CD4-positive, alpha-beta T cell treated with Interleukin-6 for 4 hours (primary cell): ENCODE measurements around the gene SPEF1.

Source experiments
- DNase-seq: peaks from one replicate; pipeline ENCODE4 v3.0.0-alpha.2; 2020; ENCODE audit warnings: mixed read lengths

The SPEF1 gene

DNA sequence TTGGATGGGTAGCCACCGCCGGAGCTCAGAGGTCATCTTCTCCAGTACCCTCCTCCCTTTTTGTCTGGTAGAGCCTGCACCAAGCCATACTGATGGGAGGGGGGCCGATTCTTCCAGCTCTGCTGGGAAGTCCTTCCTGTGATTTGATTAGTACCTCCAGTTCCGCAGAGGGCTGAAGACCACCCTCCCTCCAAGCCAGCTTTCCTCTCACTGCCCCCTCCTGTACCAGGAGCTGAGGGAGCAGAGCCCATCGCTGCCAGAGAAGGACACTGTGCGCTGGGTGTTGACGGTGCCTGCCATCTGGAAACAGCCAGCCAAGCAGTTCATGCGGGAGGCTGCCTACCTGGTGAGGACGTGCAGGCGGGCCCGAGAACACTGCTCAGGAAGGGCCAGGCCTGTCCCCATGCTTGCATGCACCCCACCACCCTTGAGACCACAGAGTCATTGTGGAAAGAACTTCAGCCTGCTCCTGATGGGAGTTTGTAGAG lies 35.5 kb downstream of the SPEF1 start:
- DNase-seq = no peak

- DNase-seq = peak; percentile 86
Measured at GRCh38 chr20:3744806-3745685, 36.2 kb downstream of the SPEF1 start.

- no peak for DNase-seq
Measured at GRCh38 chr20:3744037-3744436, 37.2 kb downstream of the SPEF1 start.

GRCh38 chr20:3743251-3743650 lies 38.0 kb downstream of the SPEF1 start:
- DNase-seq = no peak

GRCh38 chr20:3741836-3742458 lies 39.3 kb downstream of the SPEF1 start:
- DNase-seq = no peak

DNA sequence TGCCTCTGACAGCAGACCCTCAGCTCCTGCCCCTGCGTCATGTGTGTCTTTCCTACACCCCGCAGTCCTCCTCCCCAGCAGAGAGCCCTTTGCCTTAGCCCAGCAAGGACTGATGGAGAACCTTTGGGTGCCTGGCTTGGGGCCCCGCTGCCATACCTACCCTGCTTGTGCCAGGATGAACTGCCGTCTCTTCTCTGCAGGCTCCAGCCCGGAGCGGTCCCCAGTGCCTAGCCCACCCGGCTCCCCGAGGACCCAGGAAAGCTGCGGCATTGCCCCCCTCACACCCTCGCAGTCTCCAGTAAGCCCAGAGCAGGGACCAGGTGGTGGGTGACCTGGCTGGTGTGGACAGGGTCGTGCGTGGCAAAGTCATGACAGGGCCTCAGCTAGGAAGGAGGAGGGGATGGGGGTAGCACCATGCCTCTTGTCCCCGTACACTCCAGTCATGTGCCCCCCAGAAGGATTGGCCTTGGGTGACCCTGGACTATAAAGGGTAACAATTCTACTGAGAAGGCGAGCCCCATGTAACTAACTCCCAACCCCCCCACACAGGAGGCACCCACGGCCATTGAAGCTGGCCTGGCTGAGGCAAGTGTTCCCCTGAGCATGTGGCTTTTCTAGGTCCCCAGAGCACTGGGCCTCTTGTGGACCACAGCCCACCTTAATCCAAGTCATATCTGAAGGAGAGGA lies 40.5 kb downstream of the SPEF1 start:
- no peak for DNase-seq

GRCh38 chr20:3739926-3740451 lies 41.3 kb downstream of the SPEF1 start:
- no peak for DNase-seq

DNA sequence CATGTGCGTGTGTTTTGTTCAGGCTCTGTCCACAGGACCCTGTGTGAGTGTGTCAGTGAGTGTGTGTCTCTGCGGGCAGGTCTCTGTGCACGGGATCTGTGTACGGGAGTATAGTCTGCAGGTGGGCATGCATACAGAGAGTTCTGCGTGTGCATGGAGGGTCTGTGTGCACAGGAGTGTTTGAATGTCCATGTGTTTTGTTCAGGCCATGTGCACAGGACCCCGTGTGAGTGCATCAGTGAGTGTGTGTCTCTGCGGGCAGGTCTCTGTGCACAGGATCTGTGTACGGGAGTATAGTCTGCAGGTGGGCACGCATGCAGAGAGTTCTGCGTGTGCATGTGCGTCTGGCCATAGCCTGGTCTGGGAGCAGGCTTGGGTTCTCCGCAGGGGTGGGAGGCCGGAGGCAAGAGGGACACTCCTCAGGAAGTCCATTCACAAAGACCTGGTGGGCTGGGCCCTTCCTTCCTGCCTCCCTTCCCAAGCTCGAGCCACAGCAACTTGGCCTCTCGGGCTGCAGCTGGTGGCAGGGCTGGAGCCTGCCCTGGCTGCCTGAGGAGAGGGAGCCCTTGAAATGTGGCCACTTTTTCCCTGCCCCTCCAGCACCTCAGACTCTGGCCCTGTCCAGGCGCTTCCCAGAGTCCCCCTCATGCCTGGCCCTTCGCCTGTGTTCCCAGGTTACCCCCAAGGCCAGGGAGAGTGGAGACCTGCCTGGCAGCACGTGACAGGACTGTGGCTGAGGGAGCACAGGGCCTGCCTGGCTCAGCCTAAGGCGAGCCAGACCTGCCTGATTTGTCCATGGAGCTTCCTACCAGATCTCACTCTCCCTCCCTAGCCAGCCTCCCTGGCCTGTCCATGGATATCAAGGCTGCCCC lies 42.0 kb downstream of the SPEF1 start:
- no peak for DNase-seq

DNA sequence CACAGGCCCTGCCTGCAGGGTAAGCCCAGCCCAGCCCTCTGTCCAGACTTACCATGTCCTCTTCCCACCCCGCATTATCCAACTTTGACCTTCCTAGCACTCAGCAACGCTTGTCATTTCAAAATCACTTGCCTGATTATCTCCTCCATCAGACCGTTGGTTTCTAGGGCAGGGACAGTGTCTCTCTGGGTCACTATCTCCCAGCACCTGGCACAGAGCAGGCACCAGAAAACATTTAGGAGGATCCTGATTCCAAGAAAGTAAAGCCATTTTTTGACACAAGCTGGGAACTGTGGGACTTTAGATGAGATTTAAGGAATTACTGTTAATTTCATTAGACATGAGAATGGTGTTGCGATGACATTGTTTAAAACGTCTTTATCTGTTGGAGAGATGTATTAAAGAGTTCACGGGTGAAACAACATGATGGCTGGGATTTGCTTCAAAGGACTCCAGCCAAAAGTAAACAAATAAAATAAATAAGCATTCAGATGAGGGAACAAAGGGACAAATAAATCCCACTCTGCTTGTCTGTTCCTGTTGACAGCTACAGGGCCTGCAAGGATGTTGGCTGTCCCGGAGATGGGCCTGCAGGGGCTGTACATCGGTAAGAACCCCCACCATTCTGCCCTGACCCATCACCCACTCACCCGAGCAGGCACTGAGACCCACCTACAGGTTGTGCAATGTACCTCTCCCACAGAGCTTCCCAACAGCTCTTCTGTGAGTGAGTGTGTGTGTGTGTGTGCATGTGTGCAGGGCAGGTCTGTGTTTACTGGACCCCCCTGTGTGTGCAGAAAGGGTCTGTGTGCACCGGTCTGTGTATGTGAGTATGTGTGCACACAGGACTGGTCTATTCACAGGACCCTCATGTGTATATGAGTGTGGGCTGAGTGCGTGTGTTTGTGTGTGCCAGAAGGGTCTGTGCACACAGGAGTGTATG lies 42.9 kb downstream of the SPEF1 start:
- no peak for DNase-seq

GRCh38 chr20:3735768-3736167 lies 45.5 kb downstream of the SPEF1 start:
- DNase-seq = no peak

- no peak for DNase-seq
Measured at GRCh38 chr20:3734111-3734843, 47.0 kb downstream of the SPEF1 start.

GRCh38 chr20:3733119-3733995 lies 47.9 kb downstream of the SPEF1 start:
- no peak for DNase-seq

GRCh38 chr20:3732327-3733118 lies 48.7 kb downstream of the SPEF1 start, which contains the start of gene HSPA12B:
TSS of gene HSPA12B (plus strand) at chr20:3732685. CDS start at chr20:3738675, 5,990 bp downstream.
- DNase-seq = no peak

DNA sequence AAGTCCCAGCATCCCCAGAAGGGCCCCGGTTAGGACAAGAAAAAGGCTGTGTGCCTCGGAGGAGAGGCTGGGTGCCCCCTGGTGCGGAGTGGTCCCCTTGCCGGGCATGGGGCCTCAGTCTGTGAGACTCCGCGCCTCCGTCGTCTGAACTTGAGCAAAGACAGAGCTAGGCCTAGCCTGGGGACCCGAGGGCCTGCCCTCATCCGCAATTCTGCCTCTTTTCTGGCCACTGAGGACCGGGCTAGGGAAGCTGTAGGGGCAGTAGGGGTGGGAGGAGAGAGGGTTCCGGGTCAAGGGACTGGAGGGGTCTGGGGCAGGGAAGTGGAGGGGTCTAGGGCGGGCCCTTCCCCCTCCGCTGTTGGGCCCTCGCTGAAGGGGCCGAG lies 49.3 kb downstream of the SPEF1 start:
- no peak for DNase-seq

DNA sequence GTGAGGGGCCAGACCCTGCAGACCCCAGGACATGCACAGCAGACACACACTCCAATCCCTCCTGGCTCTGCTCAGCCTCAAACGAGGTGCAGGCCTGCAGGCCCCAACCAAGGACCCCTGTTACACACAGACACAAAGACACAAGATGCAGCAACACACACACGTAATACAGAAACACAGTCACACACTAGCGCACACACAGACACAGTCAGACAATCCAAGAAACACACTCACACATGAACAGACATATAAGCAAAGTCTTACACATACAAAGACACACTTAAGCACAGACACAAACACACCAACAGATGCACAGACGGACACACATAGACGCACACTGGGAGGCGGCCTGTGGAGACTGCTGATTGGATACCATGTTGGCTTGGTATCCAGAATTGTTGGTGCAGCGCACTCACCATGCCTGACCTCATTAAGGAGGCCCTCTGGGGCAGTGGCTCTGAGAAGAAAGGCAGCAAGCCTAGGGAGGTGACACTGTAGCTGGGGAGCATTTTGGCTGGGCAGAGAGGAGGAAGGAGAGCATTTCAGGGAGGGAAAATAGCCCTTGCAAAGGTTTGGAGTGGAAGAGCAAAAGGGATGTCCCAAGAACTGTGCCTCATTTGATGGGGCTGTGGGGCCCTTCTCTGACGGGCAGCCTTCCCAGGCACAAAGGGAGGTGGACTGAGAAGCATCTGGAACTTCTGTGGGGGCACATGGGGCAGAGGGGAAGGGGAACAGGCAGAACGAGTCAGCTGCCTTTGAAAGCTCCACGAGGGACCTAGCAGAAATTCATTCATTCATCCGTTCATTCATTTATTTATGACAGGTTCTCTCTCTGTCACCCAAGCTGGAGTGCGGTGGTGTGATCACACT lies 50.2 kb downstream of the SPEF1 start:
- DNase-seq = no peak

DNA sequence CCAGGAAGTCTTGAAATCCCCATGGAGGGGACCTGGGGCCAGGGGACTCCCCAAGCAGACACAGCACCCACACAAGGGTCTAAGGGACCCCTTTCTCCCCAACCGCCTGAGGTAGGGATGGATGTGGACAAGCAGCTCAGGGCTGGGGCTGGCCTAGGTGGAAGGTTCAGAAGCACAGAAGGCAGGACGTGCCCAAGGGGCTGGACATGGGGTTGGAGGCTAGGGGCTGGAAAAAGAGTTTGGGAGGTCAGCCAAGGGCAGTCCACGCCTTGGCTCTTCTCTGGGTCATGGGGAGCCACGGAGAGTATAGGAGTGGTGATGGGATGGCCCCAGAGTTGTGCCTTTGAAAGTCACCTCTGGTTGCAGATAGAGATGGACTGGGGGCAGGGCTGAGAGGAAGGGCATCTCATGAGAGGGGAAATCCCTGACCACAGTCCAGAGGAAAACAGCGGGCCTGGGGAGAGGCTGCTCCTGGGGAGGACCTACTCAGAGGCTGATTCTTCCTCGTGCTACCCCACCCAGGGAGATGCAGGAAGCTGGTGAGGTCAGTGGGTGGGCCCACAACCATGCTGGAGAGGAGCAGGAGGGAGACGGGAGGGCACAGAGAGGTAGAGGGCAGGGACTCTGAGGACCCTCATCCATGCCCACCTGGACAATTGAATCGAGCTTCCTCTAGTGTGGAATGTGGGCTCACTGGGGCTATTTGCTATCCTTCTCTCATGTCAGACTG lies 51.3 kb downstream of the SPEF1 start:
- DNase-seq = no peak

GRCh38 chr20:3729378-3729777 lies 51.9 kb downstream of the SPEF1 start:
- no peak for DNase-seq
